Tibial artery (tissue), 4 donors: ENCODE results near the gene GRM5.

Experiments used
- DNase-seq, 2 donors: peaks; one replicate each; pipeline ENCODE4 v3.0.0-alpha.2; 2019
- H3K27ac ChIP-seq, 2 donors: fragments of 200-600 bp; sonication (generic) in 1 of 2; 1 replicate in 1 of 2; 2 replicates in 1 of 2; pipeline ENCODE4 v1.5.1; 2018 to 2019; ENCODE audit warnings: mild to moderate bottlenecking in 1 of 2
- H3K27me3 ChIP-seq, 2 donors: fragments of 200-600 bp; sonication (generic) in 1 of 2; one replicate each; pipeline versions ENCODE4 v1.5.1 to v1.6.0; 2016 to 2019
- H3K36me3 ChIP-seq, 3 donors: fragments of 200-600 bp; sonication (generic) in 2 of 3; one replicate each; pipeline ENCODE4 v1.5.1; 2016 to 2019; ENCODE audit warnings: mild to moderate bottlenecking in 2 of 3
- H3K4me1 ChIP-seq, 4 donors: fragments of 200-600 bp; sonication (generic) in 2 of 4; 1 replicate in 3 of 4; 2 replicates in 1 of 4; pipeline ENCODE4 v1.5.1; 2016 to 2019
- H3K4me3 ChIP-seq, 2 donors: fragments of 200-600 bp; sonication (generic) in 1 of 2; 1 replicate in 1 of 2; 2 replicates in 1 of 2; pipeline ENCODE4 v1.5.1; 2018 to 2019; ENCODE audit warnings: mild to moderate bottlenecking in 2 of 2
- H3K9me3 ChIP-seq, 3 donors: fragments of 200-600 bp; sonication (generic) in 1 of 3; one replicate each; pipeline ENCODE4 v1.5.1; 2016 to 2019
- intact Hi-C: fragments of 100-400 bp; cut with DNase I; formaldehyde crosslinking; loops from one replicate; pipeline ENCODE4 v1.15.0; 2023; ENCODE audit warnings: low total_unique reads
- TF ChIP-seq, protein P1 (sequence below), 2 experiments: fragments of 200-600 bp in 1 of 2; fragments of 450-650 bp in 1 of 2; IDR thresholded peaks; one replicate each; pipeline ENCODE4 v1.5.1; 2017 to 2019; ENCODE audit warnings: antibody characterized with exemption in 2 of 2, mild to moderate bottlenecking in 1 of 2, moderate library complexity in 1 of 2

Gene GRM5

DNA sequence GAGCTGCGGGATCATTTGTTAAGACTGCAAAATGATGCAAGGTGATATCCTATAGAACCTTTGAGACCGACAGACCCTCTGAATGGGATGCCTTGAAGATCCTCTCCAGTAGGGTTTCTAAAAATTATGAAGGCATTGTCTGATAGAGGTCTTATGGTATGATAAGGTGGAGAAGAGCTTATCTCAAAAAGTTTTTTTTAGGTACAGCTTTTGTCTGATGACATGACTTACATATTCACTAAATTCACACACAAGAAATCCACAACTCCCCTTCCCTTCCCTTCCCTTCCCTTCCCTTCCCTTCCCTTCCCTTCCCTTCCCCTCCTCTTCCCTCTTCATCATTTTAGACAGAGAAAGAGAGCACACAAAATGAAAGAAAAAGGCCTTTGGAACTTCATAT lies 609.8 kb downstream of the GRM5 start:
- Histone ChIP-seq H3K27me3 (no peaks in the 10 kb centered on the region), H3K27ac (no peak overlapping the region), H3K4me1 (no peaks in the 10 kb centered on the region), H3K36me3 (no peaks in the 10 kb centered on the region), H3K9me3 (no peaks in the 10 kb centered on the region), H3K4me3 (no peak overlapping the region)
- DNase-seq: no peak
- TF ChIP-seq, protein P1, sequence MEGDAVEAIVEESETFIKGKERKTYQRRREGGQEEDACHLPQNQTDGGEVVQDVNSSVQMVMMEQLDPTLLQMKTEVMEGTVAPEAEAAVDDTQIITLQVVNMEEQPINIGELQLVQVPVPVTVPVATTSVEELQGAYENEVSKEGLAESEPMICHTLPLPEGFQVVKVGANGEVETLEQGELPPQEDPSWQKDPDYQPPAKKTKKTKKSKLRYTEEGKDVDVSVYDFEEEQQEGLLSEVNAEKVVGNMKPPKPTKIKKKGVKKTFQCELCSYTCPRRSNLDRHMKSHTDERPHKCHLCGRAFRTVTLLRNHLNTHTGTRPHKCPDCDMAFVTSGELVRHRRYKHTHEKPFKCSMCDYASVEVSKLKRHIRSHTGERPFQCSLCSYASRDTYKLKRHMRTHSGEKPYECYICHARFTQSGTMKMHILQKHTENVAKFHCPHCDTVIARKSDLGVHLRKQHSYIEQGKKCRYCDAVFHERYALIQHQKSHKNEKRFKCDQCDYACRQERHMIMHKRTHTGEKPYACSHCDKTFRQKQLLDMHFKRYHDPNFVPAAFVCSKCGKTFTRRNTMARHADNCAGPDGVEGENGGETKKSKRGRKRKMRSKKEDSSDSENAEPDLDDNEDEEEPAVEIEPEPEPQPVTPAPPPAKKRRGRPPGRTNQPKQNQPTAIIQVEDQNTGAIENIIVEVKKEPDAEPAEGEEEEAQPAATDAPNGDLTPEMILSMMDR (IDR thresholded peaks at IDR 0.05): no peak
- intact Hi-C loops: no loop called here

DNA sequence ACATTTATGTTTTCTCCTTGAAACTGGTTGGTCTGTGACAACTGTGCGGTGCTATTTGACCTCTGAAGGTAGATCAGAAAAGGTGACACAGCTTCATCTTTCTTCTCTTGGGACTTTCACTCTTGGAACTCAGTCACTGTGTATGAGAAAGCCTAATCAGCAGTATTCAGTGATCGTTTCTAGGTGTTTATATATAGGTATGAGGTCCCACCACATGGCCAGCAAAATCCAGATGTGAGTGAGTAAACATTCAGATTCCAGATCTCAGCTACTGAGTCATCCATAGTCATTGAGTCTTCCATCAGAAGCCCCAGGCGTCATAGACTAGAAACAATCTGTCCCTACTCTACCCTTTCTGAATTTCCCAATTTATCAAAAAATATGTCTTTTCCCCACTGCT lies 610.9 kb downstream of the GRM5 start:
- TF ChIP-seq, protein P1 (IDR thresholded peaks at IDR 0.05): no peak
- Histone ChIP-seq H3K9me3 (no peaks in the 10 kb centered on the region), H3K4me1 (no peaks in the 10 kb centered on the region), H3K27ac (no peak overlapping the region), H3K36me3 (no peaks in the 10 kb centered on the region), H3K27me3 (no peaks in the 10 kb centered on the region), H3K4me3 (no peak overlapping the region)
- intact Hi-C loops: no loop called here
- no peak for DNase-seq
